Measurements from ENCODE around the gene SULT4A1.
A peak's percentile ranks its signal among the peaks of the same experiment; 100 is the strongest.
"Not testable (repeated sequence)": the region's sequence is repeated elsewhere in the genome, so short reads cannot be mapped to it uniquely, and the experiment has no call there.

Gene SULT4A1

GRCh38 chr22:43862074-43862881 lies at the start of gene SULT4A1:
SULT4A1 (minus strand) TSS chr22:43862513; CDS start chr22:43862382, 131 bp downstream.
- no peak for DNase-seq (ENCODE audit: low spot score)

GRCh38 chr22:43911351-43911750 lies 49.0 kb upstream of the SULT4A1 start:
- DNase-seq (ENCODE audit: low spot score), result no peak

- no peak for DNase-seq (ENCODE audit: low spot score)
These were observed 47.9 kb upstream of the SULT4A1 start for GRCh38 chr22:43910178-43910695.

GRCh38 chr22:43909708-43910107 lies 47.4 kb upstream of the SULT4A1 start:
- no peak for DNase-seq (ENCODE audit: low spot score)

GRCh38 chr22:43905681-43906080 lies 43.4 kb upstream of the SULT4A1 start:
- no peak for DNase-seq (ENCODE audit: low spot score)

GRCh38 chr22:43904412-43904811 lies 42.1 kb upstream of the SULT4A1 start:
- not testable (repeated sequence) for DNase-seq (ENCODE audit: low spot score)

GRCh38 chr22:43903033-43903432 lies 40.7 kb upstream of the SULT4A1 start:
- not testable (repeated sequence) for DNase-seq (ENCODE audit: low spot score)

- DNase-seq (ENCODE audit: low spot score), result peak; percentile 69
These were observed 39.8 kb upstream of the SULT4A1 start for GRCh38 chr22:43901976-43902643.

GRCh38 chr22:43900206-43900605 lies 37.9 kb upstream of the SULT4A1 start:
- DNase-seq (ENCODE audit: low spot score), result no peak

- DNase-seq (ENCODE audit: low spot score), result peak; percentile 44
These were observed 35.5 kb upstream of the SULT4A1 start for GRCh38 chr22:43897751-43898261.

- no peak for DNase-seq (ENCODE audit: low spot score)
These were observed 33.8 kb upstream of the SULT4A1 start for GRCh38 chr22:43895986-43896645.

- no peak for DNase-seq (ENCODE audit: low spot score)
These were observed 31.8 kb upstream of the SULT4A1 start for GRCh38 chr22:43894122-43894521.

GRCh38 chr22:43893266-43893665 lies 31.0 kb upstream of the SULT4A1 start:
- DNase-seq (ENCODE audit: low spot score), result no peak

GRCh38 chr22:43892183-43892894 lies 30.0 kb upstream of the SULT4A1 start:
- DNase-seq (ENCODE audit: low spot score), result no peak

GRCh38 chr22:43891360-43892182 lies 29.3 kb upstream of the SULT4A1 start, which contains the start of gene PNPLA5:
PNPLA5 (minus strand) TSS chr22:43892013; CDS start chr22:43891880, 133 bp downstream.
- DNase-seq (ENCODE audit: low spot score), result no peak

GRCh38 chr22:43890901-43891331 lies 28.6 kb upstream of the SULT4A1 start:
- no peak for DNase-seq (ENCODE audit: low spot score)

- DNase-seq (ENCODE audit: low spot score), result peak; percentile 60
These were observed 27.5 kb upstream of the SULT4A1 start for GRCh38 chr22:43889860-43890253.

GRCh38 chr22:43889201-43889859 lies 27.0 kb upstream of the SULT4A1 start:
- DNase-seq (ENCODE audit: low spot score), result no peak

- no peak for DNase-seq (ENCODE audit: low spot score)
These were observed 26.4 kb upstream of the SULT4A1 start for GRCh38 chr22:43888740-43889139.

- no peak for DNase-seq (ENCODE audit: low spot score)
These were observed 25.1 kb upstream of the SULT4A1 start for GRCh38 chr22:43887391-43887790.
